ES-I3 (cell line): ENCODE results near the gene UPK3A.
"Not testable (repeated sequence)": the region's sequence is repeated elsewhere in the genome, so short reads cannot be mapped to it uniquely, and the experiment has no call there.

Experiments used
- H3K36me3 ChIP-seq: 2 replicates; pipeline ENCODE4 v1.6.1; 2013; ENCODE audit warnings: mild to moderate bottlenecking, low read length, control low read depth, moderate library complexity; ENCODE audit not compliant: insufficient read depth
- H3K4me1 ChIP-seq: 2 replicates; pipeline ENCODE4 v1.6.1; 2013; ENCODE audit warnings: mild to moderate bottlenecking, control low read depth, low read length; ENCODE audit not compliant: insufficient read depth
- H3K9ac ChIP-seq: 2 replicates; pipeline ENCODE4 v1.6.1; 2013; ENCODE audit warnings: low read depth, mild to moderate bottlenecking, low read length, moderate library complexity
- H3K9me3 ChIP-seq: 2 replicates; pipeline ENCODE4 v1.6.1; 2013; ENCODE audit warnings: mild to moderate bottlenecking, low read length, moderate library complexity; ENCODE audit not compliant: control insufficient read depth, insufficient read depth

The UPK3A gene

GRCh38 chr22:45281010-45281409 lies 3.7 kb upstream of the UPK3A start:
- no peak overlapping the region for H3K9ac ChIP-seq
- peaks cover 3% of the 10 kb centered on the region; the same call in 1 of the 2 replicates for H3K4me1 ChIP-seq
- H3K36me3 ChIP-seq = no peaks in the 10 kb centered on the region
- H3K9me3 ChIP-seq = no peaks in the 10 kb centered on the region

GRCh38 chr22:45285263-45286058 lies 712 bp downstream of the UPK3A start:
- Histone ChIP-seq H3K9ac (peak overlapping the region; percentile 67), H3K36me3 (no peaks in the 10 kb centered on the region), H3K9me3 (no peaks in the 10 kb centered on the region), H3K4me1 (peaks cover 5% of the 10 kb centered on the region)

GRCh38 chr22:45286854-45287551 lies 2.3 kb downstream of the UPK3A start:
- peaks cover 12% of the 10 kb centered on the region for H3K4me1 ChIP-seq
- H3K9ac ChIP-seq = no peak overlapping the region
- H3K9me3 ChIP-seq = no peaks in the 10 kb centered on the region
- H3K36me3 ChIP-seq = no peaks in the 10 kb centered on the region

- H3K9ac ChIP-seq = no peak overlapping the region
- H3K36me3 ChIP-seq = no peaks in the 10 kb centered on the region
- H3K9me3 ChIP-seq = no peaks in the 10 kb centered on the region
- H3K4me1 ChIP-seq = peaks cover 12% of the 10 kb centered on the region
Observed at GRCh38 chr22:45290410-45290936, 5.7 kb downstream of the UPK3A start.

GRCh38 chr22:45291061-45291930 lies 6.5 kb downstream of the UPK3A start:
- H3K9ac ChIP-seq = no peak overlapping the region
- no peaks in the 10 kb centered on the region for H3K36me3 ChIP-seq
- H3K9me3 ChIP-seq = no peaks in the 10 kb centered on the region
- peaks cover 12% of the 10 kb centered on the region for H3K4me1 ChIP-seq

GRCh38 chr22:45291931-45292290 lies 7.2 kb downstream of the UPK3A start:
- Histone ChIP-seq H3K36me3 (no peaks in the 10 kb centered on the region), H3K4me1 (peaks cover 12% of the 10 kb centered on the region), H3K9ac (no peak overlapping the region), H3K9me3 (no peaks in the 10 kb centered on the region)

GRCh38 chr22:45292731-45293442 lies 8.1 kb downstream of the UPK3A start:
- no peaks in the 10 kb centered on the region for H3K36me3 ChIP-seq
- H3K4me1 ChIP-seq = peaks cover 12% of the 10 kb centered on the region
- no peaks in the 10 kb centered on the region for H3K9me3 ChIP-seq
- no peak overlapping the region for H3K9ac ChIP-seq

GRCh38 chr22:45294030-45294429 lies 9.3 kb downstream of the UPK3A start:
- Histone ChIP-seq H3K9me3 (no peaks in the 10 kb centered on the region), H3K9ac (no peak overlapping the region), H3K4me1 (peaks cover 17% of the 10 kb centered on the region), H3K36me3 (no peaks in the 10 kb centered on the region)

- H3K9me3 ChIP-seq, H3K9ac ChIP-seq, H3K36me3 ChIP-seq: not testable (repeated sequence)
- H3K4me1 ChIP-seq = peaks cover 17% of the 10 kb centered on the region
Observed at GRCh38 chr22:45295004-45295403, 10.3 kb downstream of the UPK3A start.

- Histone ChIP-seq H3K9me3 (no peaks in the 10 kb centered on the region), H3K36me3 (no peaks in the 10 kb centered on the region), H3K9ac (no peak overlapping the region), H3K4me1 (peaks cover 12% of the 10 kb centered on the region)
Observed at GRCh38 chr22:45295492-45295891, 10.7 kb downstream of the UPK3A start.

- Histone ChIP-seq H3K4me1 (peaks cover 5% of the 10 kb centered on the region; the same call in 1 of the 2 replicates), H3K36me3 (no peaks in the 10 kb centered on the region), H3K9me3 (no peaks in the 10 kb centered on the region), H3K9ac (no peak overlapping the region)
Observed at GRCh38 chr22:45296628-45297297, 12.0 kb downstream of the UPK3A start.

GRCh38 chr22:45298934-45299505 lies 14.3 kb downstream of the UPK3A start:
- no peaks in the 10 kb centered on the region for H3K36me3 ChIP-seq
- no peaks in the 10 kb centered on the region for H3K9me3 ChIP-seq
- H3K4me1 ChIP-seq = peaks cover 5% of the 10 kb centered on the region; the same call in 1 of the 2 replicates
- no peak overlapping the region for H3K9ac ChIP-seq

- Histone ChIP-seq H3K4me1 (peaks cover 5% of the 10 kb centered on the region; the same call in 1 of the 2 replicates), H3K36me3 (no peaks in the 10 kb centered on the region), H3K9me3 (no peaks in the 10 kb centered on the region), H3K9ac (no peak overlapping the region)
Observed at GRCh38 chr22:45302751-45303150, 18.0 kb downstream of the UPK3A start.
